Astrocyte (in vitro differentiated cells and primary cell): ENCODE results near the gene DNAJC7.
"Not testable (repeated sequence)": the region's sequence is repeated elsewhere in the genome, so short reads cannot be mapped to it uniquely, and the experiment has no call there.

ENCODE experiments used
- CTCF ChIP-seq: IDR thresholded peaks from 2 replicates; pipeline ENCODE4 v1.5.1; 2011; ENCODE audit warnings: low read depth, mild to moderate bottlenecking, inconsistent platforms, low read length, moderate library complexity; ENCODE audit not compliant: insufficient read depth
- EZH2 ChIP-seq: IDR thresholded peaks from 2 replicates; pipeline ENCODE4 v1.6.1; 2012; ENCODE audit warnings: mild to moderate bottlenecking, low read length, inconsistent platforms; ENCODE audit not compliant: insufficient read depth

- not testable (repeated sequence) for TF ChIP-seq EZH2, CTCF
These were observed 85.5 kb downstream of the DNAJC7 start for GRCh38 chr17:41931715-41932114.
